B cell (primary cell): Measurements from ENCODE around the gene SLC5A10. TPM values are rescaled to one million over a fixed set of nuclear protein-coding genes. Genes with fewer than 3 reads are reported as not detected.
A peak's percentile ranks its signal among the peaks of the same experiment; 100 is the strongest.

ENCODE experiments used
- ATAC-seq: fragments of 200-7000 bp; cut with Tn5 transposase; one replicate; pipeline ENCODE4 v1.10.0; 2021; ENCODE audit warnings: low read depth, mild to moderate bottlenecking, moderate number of reproducible peaks, moderate library complexity
- CTCF ChIA-PET: fragments of 350-600 bp; sonication (Branson Sonifier 250); formaldehyde crosslinking; loops from one replicate; lab custom pipeline; 2021; ENCODE audit warnings: antibody characterized with exemption, inconsistent platforms; lab: Charles Lee
- POLR2A ChIA-PET: fragments of 350-600 bp; sonication (Branson Sonifier 250); formaldehyde crosslinking; loops from one replicate; lab custom pipeline; 2021; ENCODE audit warnings: antibody characterized with exemption; lab: Charles Lee
- DNase-seq: peaks from one replicate; pipeline ENCODE4 v3.0.0; 2013
- H2AFZ ChIP-seq: 2 replicates; pipeline ENCODE4 v1.6.1; 2012; ENCODE audit warnings: mild to moderate bottlenecking, low read depth, low read length; ENCODE audit not compliant: insufficient read depth, poor library complexity, severe bottlenecking
- H3K27ac ChIP-seq, 2 donors: 1 replicate in 1 of 2; 2 replicates in 1 of 2; pipeline ENCODE4 v1.5.1; 2012 to 2013; ENCODE audit warnings: low read length in 2 of 2, mild to moderate bottlenecking in 2 of 2, moderate library complexity in 1 of 2
- H3K27me3 ChIP-seq, 4 experiments: fragments of 200-600 bp in 1 of 4; sonication (generic) in 1 of 4; replicated peaks in 1 of 4; 1 replicate in 2 of 4; 2 replicates in 2 of 4; pipeline versions ENCODE4 v1.6.1 to v1.7.0; 2013 to 2016; ENCODE audit warnings: low read length in 3 of 4, mild to moderate bottlenecking in 2 of 4, mixed read lengths in 1 of 4, moderate library complexity in 1 of 4; ENCODE audit not compliant: insufficient read depth in 4 of 4, control insufficient read depth in 3 of 4; ENCODE audit errors: control extremely low read depth in 1 of 4
- H3K36me3 ChIP-seq, 2 experiments: replicated peaks in 1 of 2; 1 replicate in 1 of 2; 2 replicates in 1 of 2; pipeline versions ENCODE4 v1.6.1 to v1.7.1; 2013; ENCODE audit warnings: low read length in 1 of 2; ENCODE audit not compliant: insufficient read depth in 2 of 2, control insufficient read depth in 1 of 2; ENCODE audit errors: control extremely low read depth in 1 of 2, extremely low read depth in 1 of 2
- H3K4me1 ChIP-seq, 2 donors: fragments of 200-600 bp in 1 of 2; sonication (generic) in 1 of 2; 1 replicate in 1 of 2; 2 replicates in 1 of 2; pipeline versions ENCODE4 v1.5.1 to v1.6.1; 2013 to 2017; ENCODE audit warnings: low read length in 2 of 2; ENCODE audit not compliant: control insufficient read depth in 2 of 2, insufficient read depth in 2 of 2
- H3K4me2 ChIP-seq: replicated peaks from 2 replicates; pipeline ENCODE3; 2012; ENCODE audit warnings: mild to moderate bottlenecking, low read depth, low read length; ENCODE audit not compliant: poor library complexity, severe bottlenecking
- H3K4me3 ChIP-seq, 5 experiments: fragments of 200-600 bp in 1 of 5; sonication (generic) in 1 of 5; 1 replicate in 3 of 5; 2 replicates in 2 of 5; pipeline versions ENCODE4 v1.5.1 to v1.7.0; 2011 to 2016; ENCODE audit warnings: low read length in 4 of 5, mild to moderate bottlenecking in 4 of 5, low read depth in 2 of 5, control low read depth in 1 of 5, moderate library complexity in 1 of 5; ENCODE audit not compliant: insufficient read depth in 1 of 5; ENCODE audit errors: control extremely low read depth in 1 of 5, extremely low read depth in 1 of 5
- H3K79me2 ChIP-seq: fragments of 200-600 bp; sonication (generic); one replicate; pipeline ENCODE4 v1.6.0; 2016; ENCODE audit warnings: low read length; ENCODE audit not compliant: control insufficient read depth, insufficient read depth
- H3K9ac ChIP-seq: fragments of 200-600 bp; sonication (generic); 2 replicates; pipeline ENCODE4 v1.6.1; 2017; ENCODE audit warnings: mild to moderate bottlenecking, low read length, moderate library complexity
- H3K9me3 ChIP-seq, 3 donors: one replicate each; pipeline versions ENCODE4 v1.6.1 to v1.7.1; 2013; ENCODE audit warnings: low read length in 2 of 3; ENCODE audit not compliant: control insufficient read depth in 2 of 3, insufficient read depth in 1 of 3; ENCODE audit errors: control extremely low read depth in 1 of 3
- H4K20me1 ChIP-seq: 2 replicates; pipeline ENCODE4 v1.6.0; 2012; ENCODE audit warnings: mild to moderate bottlenecking, low read length; ENCODE audit not compliant: insufficient read depth, control insufficient read depth, poor library complexity, severe bottlenecking
- H3K27ac Mint-ChIP-seq: one replicate; pipeline ENCODE4 v1.8.0; 2021; ENCODE audit warnings: mixed read lengths
- H3K27me3 Mint-ChIP-seq: one replicate; pipeline ENCODE4 v1.8.0; 2021; ENCODE audit warnings: mixed read lengths
- H3K4me1 Mint-ChIP-seq: one replicate; pipeline ENCODE4 v1.8.0; 2021; ENCODE audit warnings: mixed read lengths
- H3K4me3 Mint-ChIP-seq: one replicate; pipeline ENCODE4 v1.8.0; 2021; ENCODE audit warnings: mixed read lengths
- H3K9me3 Mint-ChIP-seq: one replicate; pipeline ENCODE4 v1.8.0; 2022; ENCODE audit warnings: mixed read lengths; ENCODE audit not compliant: insufficient read depth
- EZH2 ChIP-seq: IDR thresholded peaks from 2 replicates; pipeline ENCODE4 v1.6.1; 2012; ENCODE audit warnings: borderline replicate concordance, low read depth, mild to moderate bottlenecking, moderate library complexity, low read length; ENCODE audit not compliant: insufficient read depth, poor library complexity, severe bottlenecking
- WGBS: methylation state at CpG from one replicate; pipeline ENCODE4 v1.1.5; 2013; ENCODE audit warnings: missing lambda C conversion rate; ENCODE audit not compliant: insufficient coverage; 5-methylcytosine and 5-hydroxymethylcytosine counted together
- intact Hi-C: fragments of 100-400 bp; cut with micrococcal nuclease; formaldehyde crosslinking; loops from one replicate; pipeline ENCODE4 v1.10.0; 2022
- polyA plus RNA-seq: library from polyadenylated mRNA; depleted of rRNA; stranded (reverse); fragments of >200 nt; gene quantifications from 2 replicates; pipeline ENCODE4 v1.2.3, GENCODE V29; 2012
- total RNA-seq, 2 donors: library from RNA; stranded (reverse); fragments of 120-200 nt in 1 of 2; gene quantifications; 1 replicate in 1 of 2; 2 replicates in 1 of 2; pipeline versions ENCODE4 v1.2.3 to v1.2.4, GENCODE V29; 2013 to 2022
- TF ChIP-seq, protein P1 (sequence below): fragments of 200-600 bp; IDR thresholded peaks from one replicate; pipeline ENCODE4 v1.8.0; 2022; ENCODE audit warnings: antibody characterized with exemption, mild to moderate bottlenecking

Gene SLC5A10
- total and polyA plus RNA-seq, 2 donors (not counting 1 experiment from before 2014, with no cell fraction given): not detected

DNA sequence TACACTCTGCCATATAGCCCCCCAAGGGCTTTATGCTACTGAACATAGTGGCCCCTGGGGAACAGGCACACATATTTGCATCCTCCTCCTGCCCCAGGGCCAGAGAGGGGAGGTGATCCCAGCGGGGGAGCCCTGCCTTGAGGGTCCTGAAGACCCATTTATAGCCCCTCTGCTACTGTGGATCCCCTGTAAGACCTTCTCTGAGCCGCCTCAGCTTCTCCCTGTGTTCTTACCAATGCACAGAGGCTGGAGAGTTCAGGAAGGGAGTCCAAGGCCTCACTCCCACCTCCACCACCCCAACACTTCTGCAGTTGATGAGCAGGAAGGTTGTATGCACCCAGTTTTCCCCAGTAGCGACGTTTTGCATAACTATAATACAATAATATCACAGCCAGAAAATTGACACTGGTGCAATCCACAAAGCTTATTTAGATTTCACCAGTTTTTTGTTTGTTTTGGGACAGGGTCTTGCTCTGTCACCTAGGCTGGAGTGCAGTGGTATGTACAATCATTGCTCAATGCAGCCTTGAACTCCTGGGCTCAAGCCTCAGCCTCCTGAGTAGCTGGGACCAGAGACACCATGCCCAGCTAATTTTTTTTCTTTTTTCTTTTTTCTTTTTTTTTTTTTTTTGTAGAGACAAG lies 53.9 kb downstream of the SLC5A10 start:
- Mint-ChIP-seq H3K4me1 (peaks cover 37% of the 10 kb centered on the region), H3K27me3 (no peaks in the 10 kb centered on the region), H3K27ac (peak overlapping the region; percentile 75), H3K4me3 (peak overlapping the region; percentile 60), H3K9me3 (no peaks in the 10 kb centered on the region)
- H3K9me3 ChIP-seq: no peaks in the 10 kb centered on the region
- ChIA-PET POLR2A (interaction anchor here (0.6 kb wide), 1 partner anchor 234 kb away, joined by 3 read pairs; no protein-coding TSS in a partner anchor), CTCF (interaction anchor here (2.4 kb wide), 1 partner anchor 45 kb away, joined by 6 read pairs; no protein-coding TSS in a partner anchor)
- WGBS: no CpG with 5 or more reads among the region's 4 CpGs
- H3K36me3 ChIP-seq: peaks cover 0 to 3% of the 10 kb centered on the region in 2 experiments
- H3K4me2 ChIP-seq: no peak overlapping the region
- no peak overlapping the region for H2AFZ ChIP-seq
- ATAC-seq: no peak
- H4K20me1 ChIP-seq: peaks cover 21% of the 10 kb centered on the region
- H3K27me3 ChIP-seq: peaks cover 0 to 3% (median 0%) of the 10 kb centered on the region in 4 experiments
- intact Hi-C loops: no loop called here
- no peak overlapping the region for H3K4me3 ChIP-seq
- TF ChIP-seq EZH2: no peak
- TF ChIP-seq, protein P1, sequence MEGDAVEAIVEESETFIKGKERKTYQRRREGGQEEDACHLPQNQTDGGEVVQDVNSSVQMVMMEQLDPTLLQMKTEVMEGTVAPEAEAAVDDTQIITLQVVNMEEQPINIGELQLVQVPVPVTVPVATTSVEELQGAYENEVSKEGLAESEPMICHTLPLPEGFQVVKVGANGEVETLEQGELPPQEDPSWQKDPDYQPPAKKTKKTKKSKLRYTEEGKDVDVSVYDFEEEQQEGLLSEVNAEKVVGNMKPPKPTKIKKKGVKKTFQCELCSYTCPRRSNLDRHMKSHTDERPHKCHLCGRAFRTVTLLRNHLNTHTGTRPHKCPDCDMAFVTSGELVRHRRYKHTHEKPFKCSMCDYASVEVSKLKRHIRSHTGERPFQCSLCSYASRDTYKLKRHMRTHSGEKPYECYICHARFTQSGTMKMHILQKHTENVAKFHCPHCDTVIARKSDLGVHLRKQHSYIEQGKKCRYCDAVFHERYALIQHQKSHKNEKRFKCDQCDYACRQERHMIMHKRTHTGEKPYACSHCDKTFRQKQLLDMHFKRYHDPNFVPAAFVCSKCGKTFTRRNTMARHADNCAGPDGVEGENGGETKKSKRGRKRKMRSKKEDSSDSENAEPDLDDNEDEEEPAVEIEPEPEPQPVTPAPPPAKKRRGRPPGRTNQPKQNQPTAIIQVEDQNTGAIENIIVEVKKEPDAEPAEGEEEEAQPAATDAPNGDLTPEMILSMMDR: no peak
- peaks cover 26 to 40% of the 10 kb centered on the region in 2 donors for H3K4me1 ChIP-seq
- no peak overlapping the region for H3K9ac ChIP-seq
- DNase-seq: no peak
- H3K79me2 ChIP-seq: no peaks in the 10 kb centered on the region
- H3K27ac ChIP-seq: peak overlapping the region in 1 of 2 donors; percentile 78

DNA sequence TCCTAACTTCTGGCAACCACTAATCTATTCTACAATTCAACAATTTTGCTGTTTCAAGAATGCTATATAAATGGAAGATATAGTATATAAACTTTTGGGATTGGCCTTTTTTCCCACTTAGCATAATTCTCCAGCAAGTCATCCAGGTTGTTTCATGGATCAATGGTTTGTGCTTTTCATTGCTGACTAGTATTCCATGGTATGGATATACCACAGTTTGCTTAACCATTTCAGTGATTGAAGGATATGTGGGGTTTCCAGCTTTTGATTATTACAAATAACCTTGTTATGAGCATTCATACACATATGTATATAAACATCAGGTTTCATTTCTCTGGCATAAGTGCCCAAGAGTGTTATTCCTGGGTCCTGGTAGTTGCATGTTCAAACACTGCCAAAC lies 54.7 kb downstream of the SLC5A10 start:
- Mint-ChIP-seq H3K27me3 (no peaks in the 10 kb centered on the region), H3K4me3 (no peak overlapping the region), H3K4me1 (peaks cover 31% of the 10 kb centered on the region), H3K27ac (peak overlapping the region; percentile 11), H3K9me3 (no peaks in the 10 kb centered on the region)
- no peak overlapping the region for H3K4me3 ChIP-seq
- H3K36me3 ChIP-seq: no peaks in the 10 kb centered on the region
- ChIA-PET POLR2A (interaction anchor here (0.6 kb wide), 1 partner anchor 233 kb away, joined by 3 read pairs; no protein-coding TSS in a partner anchor), CTCF (interaction anchor here (2.4 kb wide), 1 partner anchor 46 kb away, joined by 6 read pairs; no protein-coding TSS in a partner anchor)
- H3K4me1 ChIP-seq: peaks cover 25 to 33% of the 10 kb centered on the region in 2 donors
- H3K9me3 ChIP-seq: no peaks in the 10 kb centered on the region
- DNase-seq (no peak), ATAC-seq (no peak)
- H3K9ac ChIP-seq: no peak overlapping the region
- H3K4me2 ChIP-seq: no peak overlapping the region
- peaks cover 19% of the 10 kb centered on the region for H4K20me1 ChIP-seq
- peaks cover 0 to 5% (median 0%) of the 10 kb centered on the region in 4 experiments for H3K27me3 ChIP-seq
- TF ChIP-seq EZH2: no peak
- TF ChIP-seq, protein P1: no peak
- intact Hi-C loops: no loop called here
- H3K27ac ChIP-seq: no peak overlapping the region
- no peaks in the 10 kb centered on the region for H3K79me2 ChIP-seq
- H2AFZ ChIP-seq: no peak overlapping the region
